VCaP (cell line): ENCODE data around the gene TUB.

ENCODE experiments used
- H3K27ac ChIP-seq: fragments of 450-650 bp; 2 replicates; pipeline ENCODE4 v1.5.1; 2017
- CTCF ChIP-seq: fragments of 450-650 bp; conservative IDR thresholded peaks from 2 replicates; pipeline ENCODE4 v1.5.1; 2017; ENCODE audit warnings: mild to moderate bottlenecking, moderate library complexity

Gene TUB

DNA sequence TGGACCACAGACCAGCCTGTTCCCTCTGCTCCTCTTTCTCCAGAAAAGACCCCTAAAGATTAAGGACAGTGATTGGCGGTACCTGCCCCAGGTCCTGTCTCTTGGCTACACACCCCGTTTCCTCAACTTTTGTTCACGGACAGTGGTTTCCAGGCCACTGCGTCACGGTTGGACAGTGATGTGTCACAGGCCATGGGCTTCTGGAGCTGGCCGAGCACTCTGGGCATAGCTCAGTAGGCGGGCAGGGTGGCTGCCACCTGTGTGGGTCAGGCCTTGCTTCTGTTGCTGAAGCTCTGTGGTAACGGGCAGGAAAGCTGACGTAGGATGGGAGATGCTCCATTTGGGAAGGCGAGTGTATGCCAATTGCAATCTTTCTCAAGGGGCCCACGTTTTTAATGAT is 13.6 kb downstream of the TUB start:
- no peak overlapping the region for H3K27ac ChIP-seq
- TF ChIP-seq CTCF: no peak

- no peak overlapping the region for H3K27ac ChIP-seq
- no peak for TF ChIP-seq CTCF
Observed at GRCh38 chr11:8095371-8095770, 14.4 kb downstream of the TUB start.

DNA sequence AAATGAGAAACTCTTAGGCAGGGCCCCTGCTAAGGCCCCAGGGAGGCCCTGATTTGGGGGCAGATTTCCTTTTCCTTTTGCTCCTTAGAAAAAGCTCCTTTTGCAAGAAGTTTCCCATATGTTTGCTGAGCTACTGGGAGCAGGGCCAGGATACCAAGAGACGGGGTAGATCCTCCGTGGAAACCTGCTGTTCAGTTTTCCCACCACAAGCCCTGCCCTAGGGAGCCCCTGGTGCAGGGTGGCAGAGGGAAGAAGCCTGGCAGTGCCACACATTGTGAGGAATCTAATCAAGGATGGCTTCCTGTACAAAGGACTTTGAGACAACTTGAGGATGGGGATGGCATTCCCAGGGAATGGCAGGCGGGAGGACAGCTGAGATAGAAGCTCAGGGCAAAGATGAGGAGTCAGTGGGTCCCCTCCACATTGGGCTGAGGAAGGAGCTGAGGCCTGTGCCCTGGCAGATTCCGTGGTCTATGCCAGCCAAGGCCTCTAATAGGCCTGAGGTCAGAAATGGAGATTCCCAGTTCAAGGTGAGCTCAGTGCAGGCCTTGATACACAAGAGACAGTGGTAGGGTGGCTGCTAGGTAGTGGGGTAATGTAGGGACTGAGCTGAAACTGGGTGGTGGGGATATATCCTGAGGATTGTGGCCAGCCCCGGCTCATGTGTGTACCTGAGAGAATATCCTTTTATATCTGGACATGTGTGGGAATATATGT is 15.0 kb downstream of the TUB start:
- TF ChIP-seq CTCF: no peak
- no peak overlapping the region for H3K27ac ChIP-seq

- TF ChIP-seq CTCF: no peak
- no peak overlapping the region for H3K27ac ChIP-seq
Observed at GRCh38 chr11:8096575-8096974, 15.6 kb downstream of the TUB start.

DNA sequence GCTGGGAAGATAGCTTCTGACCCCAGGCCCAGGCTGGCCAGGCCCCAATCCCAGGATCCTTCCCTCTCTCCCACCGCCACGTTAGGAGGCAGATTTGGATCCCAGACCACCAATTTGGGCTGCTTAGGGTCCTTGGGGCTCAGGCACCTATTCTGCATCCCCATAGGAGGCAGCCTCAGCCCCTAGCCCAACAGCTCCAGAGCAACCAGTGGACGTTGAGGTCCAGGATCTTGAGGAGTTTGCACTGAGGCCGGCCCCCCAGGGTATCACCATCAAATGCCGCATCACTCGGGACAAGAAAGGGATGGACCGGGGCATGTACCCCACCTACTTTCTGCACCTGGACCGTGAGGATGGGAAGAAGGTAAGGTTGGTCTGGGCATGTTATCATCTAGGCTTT is 16.1 kb downstream of the TUB start:
- no peak for TF ChIP-seq CTCF

DNA sequence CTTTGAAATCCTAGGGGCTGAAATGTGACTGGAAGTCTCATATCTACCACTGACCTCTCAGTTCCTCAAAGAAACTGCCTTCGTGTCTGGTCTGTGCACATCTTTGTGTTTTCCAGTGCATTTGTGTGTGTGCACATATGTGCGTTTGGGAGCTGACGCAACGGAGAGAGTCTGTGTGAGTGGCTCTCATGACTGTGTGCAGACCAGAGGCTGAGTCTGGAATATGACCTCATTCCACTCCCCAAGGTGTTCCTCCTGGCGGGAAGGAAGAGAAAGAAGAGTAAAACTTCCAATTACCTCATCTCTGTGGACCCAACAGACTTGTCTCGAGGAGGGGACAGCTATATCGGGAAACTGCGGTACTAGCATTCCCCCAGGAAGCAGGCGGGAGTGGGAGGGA is 16.5 kb downstream of the TUB start:
- TF ChIP-seq CTCF: no peak

More for the DNA sequence above, 16.1 kb downstream of the TUB start:
- H3K27ac ChIP-seq: no peak overlapping the region

DNA sequence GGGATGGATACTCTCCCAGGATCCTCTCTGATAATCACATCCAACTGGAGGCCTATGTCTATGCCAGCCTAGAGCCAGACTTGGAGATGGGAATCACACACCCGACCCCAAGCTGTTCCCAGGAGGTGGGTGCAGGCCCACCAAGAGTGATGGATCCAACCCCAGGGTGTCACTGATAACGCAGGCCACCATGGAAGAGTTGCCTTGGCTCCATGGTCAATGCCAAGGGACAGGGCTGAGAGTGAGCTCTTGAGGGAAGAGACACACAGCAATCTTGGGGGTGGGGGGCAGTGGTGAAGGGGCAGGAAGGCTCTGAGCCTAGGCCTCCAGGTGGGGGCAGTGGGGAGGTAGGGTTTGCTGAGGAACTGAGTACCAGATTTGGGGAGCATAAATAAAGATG is 16.9 kb downstream of the TUB start:
- no peak for TF ChIP-seq CTCF
- H3K27ac ChIP-seq: no peak overlapping the region

More for the DNA sequence above, 16.5 kb downstream of the TUB start:
- H3K27ac ChIP-seq: no peak overlapping the region
